Measurements from ENCODE around the gene TIMM50.
"Not testable (repeated sequence)": the region's sequence is repeated elsewhere in the genome, so short reads cannot be mapped to it uniquely, and the experiment has no call there.

Gene TIMM50

DNA sequence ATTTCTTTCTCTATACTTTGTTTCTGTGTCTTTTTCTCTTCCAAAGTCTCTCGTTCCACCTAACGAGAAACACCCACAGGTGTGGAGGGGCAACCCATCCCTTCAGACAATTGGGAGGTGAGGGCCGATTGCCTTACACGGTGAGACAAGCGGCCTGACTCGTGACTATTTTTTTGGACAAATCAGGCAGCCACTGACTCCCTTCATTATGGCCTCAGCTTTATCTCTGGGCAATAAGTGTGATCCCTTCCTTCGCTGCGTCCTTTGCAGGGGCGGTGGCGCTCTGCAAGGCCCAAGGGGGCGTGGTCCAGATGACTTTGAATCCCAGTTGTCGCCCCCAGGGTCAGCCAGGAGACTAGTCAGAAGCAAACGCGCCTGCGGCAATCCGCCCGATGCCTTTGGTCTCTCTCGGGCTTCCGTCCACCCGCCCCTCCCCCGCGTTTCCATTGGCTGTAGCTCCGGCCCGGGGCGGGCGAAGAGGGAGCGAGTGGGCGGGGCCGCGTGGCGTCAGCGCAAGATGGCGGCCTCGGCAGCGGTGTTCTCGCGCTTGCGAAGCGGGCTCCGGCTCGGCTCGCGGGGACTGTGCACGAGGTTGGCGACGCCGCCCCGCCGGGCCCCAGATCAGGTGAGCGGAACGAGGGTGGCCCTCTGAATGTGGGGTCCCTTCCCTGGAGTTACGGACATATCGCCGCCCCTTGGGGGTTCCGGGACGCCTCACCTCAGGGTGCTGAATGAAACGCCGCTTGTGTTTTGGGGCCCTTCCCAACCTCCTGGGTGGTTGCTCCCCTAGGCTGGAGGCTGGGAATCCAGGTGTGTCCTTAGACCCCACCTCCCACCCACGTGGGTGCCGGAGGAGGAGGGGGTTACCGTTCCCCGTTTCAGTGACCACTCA lies at the start of gene TIMM50:
Gene TIMM50, plus strand, starts transcription at position 502 of the 892 bp plus-strand sequence. Its CDS starts 16 bp downstream, at position 518.
- peak; percentile 99 for DNase-seq (ENCODE audit: low read depth in 2 of 2)

DNA sequence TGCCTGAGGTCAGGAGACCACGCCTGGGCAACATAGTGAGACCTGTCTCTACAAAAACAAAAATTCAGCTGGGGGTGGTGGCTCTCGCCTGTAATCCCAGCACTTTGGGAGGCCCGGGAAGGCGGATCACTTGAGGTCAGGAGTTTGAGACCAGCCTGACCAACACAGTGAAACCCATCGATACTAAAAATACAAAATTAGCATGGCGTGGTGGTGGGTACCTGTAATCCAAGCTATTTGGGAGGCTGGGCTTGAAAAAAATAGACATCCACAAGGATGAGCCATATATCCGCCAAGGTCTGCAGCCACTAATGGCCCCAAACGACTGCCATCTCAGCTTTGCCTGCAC lies 48.0 kb upstream of the TIMM50 start:
- no peak for DNase-seq (ENCODE audit: low read depth in 2 of 2)

DNA sequence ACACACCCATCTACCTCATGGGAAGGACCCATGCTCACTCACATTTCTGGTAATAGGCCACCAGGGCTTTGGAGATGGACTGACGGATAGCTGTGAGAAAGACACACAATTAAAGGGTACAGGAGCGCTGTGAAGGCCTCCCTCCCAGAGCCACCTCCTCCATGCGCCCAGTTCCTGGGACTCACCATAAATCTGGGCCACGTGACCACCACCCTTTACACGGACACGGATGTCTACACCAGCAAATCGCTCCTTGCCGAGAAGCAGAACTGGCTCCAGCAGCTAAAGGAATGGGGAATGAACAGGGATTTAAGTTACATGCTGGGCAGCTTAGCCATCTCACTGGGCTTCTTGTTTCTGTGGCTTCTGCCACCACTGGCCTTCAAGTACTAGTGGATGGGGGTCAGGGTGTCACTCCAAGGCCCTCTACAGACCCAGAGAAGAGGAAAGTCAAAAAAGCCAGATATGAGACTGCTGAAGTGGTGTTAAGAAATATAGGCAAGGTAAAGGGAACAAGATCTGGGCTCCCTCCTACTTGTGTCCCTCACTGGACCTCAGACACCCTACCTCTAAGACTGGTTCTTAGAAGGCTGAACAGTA lies 47.1 kb upstream of the TIMM50 start:
- DNase-seq (ENCODE audit: low read depth in 2 of 2) = no peak

DNA sequence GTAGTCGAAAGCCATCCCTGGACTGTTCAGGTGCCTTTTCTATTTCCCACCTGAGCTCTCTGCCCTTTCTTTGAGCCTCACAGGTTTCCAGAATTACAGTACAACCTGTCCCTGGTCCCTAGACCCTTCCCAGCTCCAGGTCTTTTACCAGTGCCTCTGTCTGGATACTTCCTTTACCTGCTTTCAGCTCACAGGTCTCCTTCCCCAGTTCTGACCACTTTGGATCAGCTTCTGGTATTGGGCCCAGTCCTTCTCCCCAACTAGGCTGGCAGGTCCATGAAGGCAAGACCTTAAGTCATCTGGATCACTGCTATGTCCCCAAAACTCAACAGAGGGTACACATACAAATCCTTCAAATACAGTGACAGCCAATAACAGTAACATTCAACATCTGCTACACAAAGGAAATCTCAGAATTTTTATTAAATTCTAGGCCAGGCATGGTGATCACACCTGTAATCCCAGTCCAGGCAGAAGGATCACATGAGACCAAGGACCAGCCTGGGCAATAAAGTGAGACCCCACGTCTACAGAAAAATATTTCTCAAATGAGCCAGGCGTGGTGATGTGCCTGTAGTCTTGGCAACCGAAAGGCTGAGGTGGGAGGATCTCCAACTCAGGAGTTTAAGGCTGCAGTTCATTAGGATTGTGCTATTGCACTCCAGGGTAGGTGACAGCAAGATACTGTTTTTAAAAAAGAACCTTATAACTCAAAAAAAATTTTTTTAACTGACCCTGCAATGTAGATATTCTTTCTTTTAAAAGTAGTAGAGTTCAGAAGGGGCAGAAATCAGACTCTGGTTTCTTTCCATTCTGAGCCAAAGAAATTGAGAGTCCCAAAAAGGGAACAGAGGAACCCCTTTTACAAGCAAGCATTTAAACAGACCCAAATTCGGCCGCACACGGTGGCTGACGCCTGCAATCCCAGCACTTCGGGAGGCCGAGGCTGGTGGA lies 46.2 kb upstream of the TIMM50 start:
- DNase-seq (ENCODE audit: low read depth in 2 of 2) = no peak

DNA sequence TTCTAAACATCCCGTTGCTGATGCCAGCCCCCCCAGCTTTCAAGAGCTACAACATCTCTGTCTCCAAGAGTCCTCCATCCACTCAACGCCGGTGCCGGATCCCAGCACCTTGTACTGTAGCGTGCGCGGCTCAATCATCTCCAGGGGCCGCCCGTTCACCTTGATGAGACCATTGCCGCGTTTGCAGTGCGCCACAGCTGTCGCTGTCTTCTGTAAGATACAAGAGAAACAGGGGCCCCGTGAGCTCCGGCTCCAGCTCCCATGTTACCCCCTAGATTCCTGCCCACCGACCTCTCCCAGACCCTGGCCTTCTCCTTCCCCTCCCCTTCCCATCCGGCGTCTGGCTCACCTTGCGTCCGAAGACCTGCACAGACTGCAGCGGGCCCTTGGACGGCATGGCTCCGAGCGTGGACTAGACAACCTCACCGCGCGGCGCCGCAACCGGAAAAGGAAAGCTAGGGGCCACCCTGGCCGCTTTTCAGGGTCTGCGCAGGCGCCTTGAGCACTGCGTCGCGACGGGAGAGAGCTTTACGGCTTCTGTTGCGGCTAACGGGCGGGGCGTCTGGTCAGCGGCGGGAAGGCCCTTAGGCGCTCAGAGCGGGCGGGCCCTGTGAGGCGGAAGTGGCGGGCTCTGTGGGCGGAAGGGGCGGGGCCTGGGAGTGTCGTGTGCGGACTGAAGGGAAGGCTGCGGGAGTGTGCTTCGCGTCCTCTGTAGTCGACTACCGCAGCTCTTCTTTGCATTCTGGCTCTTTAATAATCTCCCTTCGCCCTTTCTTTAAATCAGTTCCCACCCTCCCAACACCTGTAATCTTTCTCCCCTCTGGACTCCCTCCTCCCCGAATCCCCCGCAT lies 44.9 kb upstream of the TIMM50 start, which contains the start of gene RPS16:
Gene RPS16, minus strand, starts transcription at position 451 of the 851 bp plus-strand sequence. Its CDS starts 54 bp downstream, at position 397.
- DNase-seq (ENCODE audit: low read depth in 2 of 2) = peak; percentile 99 to 100

DNA sequence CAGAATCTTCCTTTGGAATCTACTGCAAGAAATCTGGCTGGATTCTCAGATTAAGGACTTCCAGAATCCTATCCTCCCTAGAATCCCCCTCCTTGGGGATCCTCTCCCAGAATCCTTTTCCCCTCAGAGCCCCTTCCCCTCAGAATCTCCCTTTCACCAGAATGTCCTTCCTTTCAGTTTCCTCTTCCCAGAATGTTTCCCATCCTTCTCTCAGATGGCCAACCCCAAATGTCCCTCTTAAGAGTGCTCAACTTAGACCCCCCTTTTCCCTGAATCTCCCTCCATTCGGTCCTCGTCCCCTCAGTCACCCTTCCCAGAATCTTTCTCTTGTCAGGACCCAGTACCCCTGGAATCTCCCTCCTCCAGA lies 44.3 kb upstream of the TIMM50 start:
- no peak for DNase-seq (ENCODE audit: low read depth in 2 of 2)

DNA sequence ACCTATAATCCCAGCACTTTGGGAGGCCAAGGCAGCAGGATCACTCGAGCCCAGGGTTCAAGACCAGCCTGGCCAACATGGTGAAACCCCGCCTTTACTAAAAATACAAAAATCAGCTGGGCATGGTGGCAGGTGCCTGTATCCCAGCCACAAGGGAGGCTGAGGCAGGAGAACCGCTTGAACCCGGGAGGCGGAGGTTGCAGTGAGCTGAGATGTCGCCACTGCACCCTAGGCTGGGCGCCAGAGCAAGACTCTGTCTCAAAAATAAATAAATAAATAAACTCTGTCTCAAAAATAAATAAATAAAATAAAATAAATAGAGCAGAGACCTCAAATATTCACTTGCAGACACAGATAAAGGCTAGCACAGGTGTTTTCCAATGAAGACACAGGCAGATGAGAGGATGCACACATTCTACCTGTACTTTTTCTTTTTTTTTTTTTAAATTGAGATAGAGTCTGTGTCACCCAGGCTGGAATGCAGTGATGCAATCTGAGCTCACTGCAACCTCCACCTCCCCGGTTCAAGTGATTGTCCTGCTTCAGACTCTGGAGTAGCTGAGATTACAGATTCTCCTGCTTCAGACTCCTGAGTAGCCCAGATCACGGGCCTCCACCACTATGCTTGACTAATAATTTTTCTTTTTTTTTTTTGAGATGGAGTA lies 42.2 kb upstream of the TIMM50 start:
- no peak for DNase-seq (ENCODE audit: low read depth in 2 of 2)

DNA sequence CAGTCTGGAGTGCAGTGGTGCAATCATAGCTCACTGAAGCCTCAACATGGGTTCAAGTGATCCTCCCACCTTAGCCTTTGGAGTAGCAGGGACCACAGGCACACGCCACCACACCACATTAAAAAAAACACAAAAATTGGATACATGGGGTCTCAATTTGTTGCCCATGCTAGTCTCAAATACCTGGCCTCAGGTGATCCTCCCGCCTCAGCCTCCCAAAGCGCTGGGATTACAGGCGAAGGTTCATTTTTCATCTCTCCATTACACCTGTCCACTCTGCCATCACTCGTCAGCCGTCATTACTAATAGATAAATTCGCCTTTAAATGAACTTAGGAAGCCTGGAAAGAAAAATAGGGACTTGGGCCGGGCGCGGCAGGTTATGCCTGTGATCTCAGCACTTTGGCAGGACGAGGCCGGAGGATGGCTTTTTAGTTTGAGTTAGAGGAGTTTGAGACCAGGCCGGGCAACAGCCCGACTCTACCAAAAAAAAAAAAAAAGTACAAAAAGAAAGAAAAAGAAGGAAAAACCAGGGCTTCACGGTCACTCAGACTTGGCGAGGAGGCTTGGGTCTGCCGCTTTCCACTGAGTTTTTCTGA lies 35.9 kb upstream of the TIMM50 start:
- DNase-seq (ENCODE audit: low read depth in 2 of 2) = no peak

DNA sequence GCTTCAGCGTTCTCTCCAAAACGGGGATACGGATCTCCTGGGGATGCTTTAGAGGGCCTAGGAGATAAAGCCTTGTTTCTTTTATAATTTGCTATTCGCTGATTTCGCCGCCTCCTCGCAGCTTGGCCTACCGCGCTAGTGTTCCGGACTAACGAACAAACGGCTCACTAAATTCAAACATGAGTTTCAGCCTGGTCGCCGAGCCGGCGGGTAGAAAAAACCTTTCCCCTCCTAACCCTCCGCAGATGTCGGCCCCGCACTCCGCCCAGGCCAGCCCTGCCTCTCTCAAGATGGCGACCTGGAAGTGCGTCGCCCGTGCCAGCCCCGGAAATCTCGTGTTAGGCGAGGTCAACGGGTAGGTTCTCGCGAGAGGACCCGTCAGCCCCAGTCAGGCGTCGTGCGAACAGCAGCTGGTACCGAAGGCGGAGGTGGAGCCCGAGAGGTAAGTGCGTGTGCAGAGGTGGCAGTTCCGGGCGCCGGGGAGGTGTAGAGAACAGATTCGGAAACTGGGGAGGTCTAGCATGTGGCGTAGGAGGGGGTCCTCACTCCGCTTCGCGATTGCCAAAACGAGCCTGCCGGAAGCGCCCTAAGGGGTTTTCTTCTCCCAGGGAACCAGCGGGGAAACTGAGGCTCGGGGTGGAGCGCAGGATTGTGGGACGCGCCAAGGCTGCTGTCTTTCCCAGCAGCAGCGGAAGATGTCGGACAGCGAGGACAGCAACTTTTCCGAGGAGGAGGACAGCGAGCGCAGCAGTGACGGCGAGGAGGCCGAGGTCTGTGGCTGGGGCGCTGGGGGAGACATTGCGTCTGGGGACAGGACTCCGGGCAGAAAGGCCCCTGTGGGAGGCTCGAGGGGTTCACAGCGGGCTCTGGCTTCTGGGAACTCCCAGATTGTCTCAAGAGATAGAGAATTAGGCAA lies 35.2 kb upstream of the TIMM50 start, which contains the start of gene SUPT5H:
Gene SUPT5H, plus strand, starts transcription at position 387 of the 916 bp plus-strand sequence. Its CDS starts 309 bp downstream, at position 696.
- DNase-seq (ENCODE audit: low read depth in 2 of 2) = peak; percentile 92 to 96

DNA sequence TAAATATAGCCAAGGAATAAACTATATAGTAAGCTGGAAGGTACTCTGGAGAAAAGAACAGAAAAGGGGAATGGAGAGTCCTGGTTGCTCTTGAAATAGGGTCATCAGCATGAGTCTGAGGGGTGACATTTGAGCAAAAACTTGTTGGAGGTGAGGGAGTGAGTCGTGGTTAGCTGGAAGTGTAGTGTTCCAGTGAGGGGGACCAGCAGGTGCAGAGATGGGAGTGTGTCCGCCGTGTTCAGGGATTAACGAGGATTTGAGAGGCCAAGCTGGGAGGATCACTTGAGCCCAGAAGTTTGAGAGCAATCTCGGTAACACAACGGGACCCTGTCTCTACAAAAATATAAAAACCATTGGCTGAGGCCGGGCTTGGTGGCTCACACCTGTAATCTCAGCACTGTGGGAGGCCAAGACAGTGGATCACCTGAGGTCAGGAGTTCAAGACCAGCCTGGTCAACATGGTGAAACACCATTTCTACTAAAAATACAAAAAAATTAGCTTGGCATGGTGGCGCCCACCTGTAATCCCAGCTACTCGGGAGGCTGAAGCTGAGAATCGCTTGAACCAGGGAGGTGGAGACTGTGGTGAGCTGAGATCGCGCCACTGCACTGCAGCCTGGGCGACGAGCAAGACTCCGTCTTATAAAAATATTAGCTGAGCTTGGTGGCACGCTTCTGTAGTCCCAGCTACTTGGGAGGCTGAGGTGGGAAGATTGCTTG lies 34.1 kb upstream of the TIMM50 start:
- no peak for DNase-seq (ENCODE audit: low read depth in 2 of 2)

DNA sequence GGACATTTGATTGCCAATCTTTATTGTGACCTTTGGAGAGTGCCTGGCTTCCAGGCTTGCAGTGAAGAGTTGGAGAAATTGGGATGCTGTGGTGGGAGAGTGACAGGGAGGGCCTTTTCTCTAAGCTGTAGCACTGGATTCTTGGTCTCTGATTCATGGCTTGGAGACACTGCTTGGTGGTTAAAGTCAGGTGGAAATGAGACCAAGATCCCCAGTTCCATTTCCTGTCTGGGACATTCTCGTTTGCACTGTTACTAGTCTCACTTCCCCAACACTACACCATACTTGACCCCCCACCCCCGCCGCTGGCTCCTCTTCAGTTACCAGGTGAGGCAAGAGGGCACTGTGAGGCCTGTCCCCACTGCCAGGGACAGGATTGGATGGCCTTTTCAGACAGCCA lies 32.4 kb upstream of the TIMM50 start:
- peak in 1 of 2 donors; percentile 39 for DNase-seq (ENCODE audit: low read depth in 2 of 2)

DNA sequence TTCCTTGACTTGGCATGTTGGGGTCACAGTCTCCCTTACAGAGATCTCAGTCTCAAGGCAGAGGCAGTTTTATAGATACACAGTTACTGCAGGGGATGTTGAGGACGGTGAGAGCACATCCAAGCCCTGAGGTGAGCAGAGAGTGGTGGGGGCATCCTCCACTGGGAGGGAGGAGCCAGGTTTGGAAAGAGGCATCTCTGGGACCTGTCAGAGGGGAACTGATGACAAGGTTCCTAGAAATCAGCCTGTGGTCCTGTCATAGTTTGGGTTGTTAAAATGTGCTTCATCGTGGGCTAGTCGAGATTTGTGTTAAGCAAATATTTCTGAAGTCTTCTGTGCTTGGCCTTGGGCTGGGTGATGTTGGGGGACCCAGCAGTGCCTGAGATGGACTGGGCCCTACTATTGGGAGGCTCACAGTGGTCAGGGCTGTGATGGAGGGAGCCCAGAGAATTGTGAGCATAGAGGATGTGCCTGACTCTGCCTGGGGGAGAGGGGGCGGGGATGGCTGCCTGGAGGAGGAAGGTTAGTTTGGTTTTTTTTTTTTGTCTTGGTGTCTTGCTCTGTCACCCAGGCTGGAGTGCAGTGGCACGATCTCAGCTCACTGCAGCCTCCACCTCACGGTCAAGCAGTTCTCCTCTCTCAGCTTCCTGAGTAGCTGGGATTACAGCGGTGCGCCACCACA lies 31.4 kb upstream of the TIMM50 start:
- no peak for DNase-seq (ENCODE audit: low read depth in 2 of 2)

DNA sequence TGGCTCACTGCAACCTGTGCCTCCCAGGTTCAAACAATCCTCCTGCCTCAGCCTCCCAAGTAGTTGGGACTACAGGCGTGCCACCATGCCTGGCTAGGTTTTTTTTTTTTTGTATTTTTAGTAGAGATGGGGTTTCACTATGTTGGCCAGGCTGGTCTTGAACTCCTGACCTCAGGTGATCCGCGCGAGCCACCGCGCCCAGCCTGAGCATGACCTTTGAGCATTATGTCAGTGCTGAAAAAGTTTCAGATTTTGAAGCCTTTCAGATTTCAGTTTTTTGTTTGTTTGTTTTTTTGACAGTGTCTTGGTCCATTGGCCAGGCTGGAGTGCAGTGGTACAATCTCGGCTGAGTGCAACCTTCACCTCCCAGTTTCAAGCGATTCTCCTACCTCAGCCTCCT lies 29.4 kb upstream of the TIMM50 start:
- not testable (repeated sequence) for DNase-seq (ENCODE audit: low read depth in 2 of 2)

DNA sequence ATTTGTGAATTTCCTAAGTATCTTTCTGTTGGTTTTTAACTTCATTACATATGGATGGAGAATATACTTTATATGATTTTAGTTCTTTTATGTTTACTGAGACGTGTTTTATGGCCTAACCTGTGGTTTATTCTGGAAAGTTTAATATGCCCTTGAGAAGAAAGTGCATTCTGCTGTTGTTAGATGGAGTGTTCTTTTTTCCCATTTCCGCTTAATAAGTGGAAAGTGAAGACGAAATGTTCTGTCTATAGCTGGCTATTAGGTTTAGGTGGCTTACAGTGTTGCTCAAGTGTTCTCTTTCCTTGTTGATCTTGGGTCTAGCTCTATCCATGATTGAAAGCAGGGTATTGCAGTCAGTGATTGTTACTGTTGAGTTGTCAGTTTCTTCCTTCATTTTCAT lies 17.2 kb upstream of the TIMM50 start:
- DNase-seq (ENCODE audit: low read depth in 2 of 2) = no peak

DNA sequence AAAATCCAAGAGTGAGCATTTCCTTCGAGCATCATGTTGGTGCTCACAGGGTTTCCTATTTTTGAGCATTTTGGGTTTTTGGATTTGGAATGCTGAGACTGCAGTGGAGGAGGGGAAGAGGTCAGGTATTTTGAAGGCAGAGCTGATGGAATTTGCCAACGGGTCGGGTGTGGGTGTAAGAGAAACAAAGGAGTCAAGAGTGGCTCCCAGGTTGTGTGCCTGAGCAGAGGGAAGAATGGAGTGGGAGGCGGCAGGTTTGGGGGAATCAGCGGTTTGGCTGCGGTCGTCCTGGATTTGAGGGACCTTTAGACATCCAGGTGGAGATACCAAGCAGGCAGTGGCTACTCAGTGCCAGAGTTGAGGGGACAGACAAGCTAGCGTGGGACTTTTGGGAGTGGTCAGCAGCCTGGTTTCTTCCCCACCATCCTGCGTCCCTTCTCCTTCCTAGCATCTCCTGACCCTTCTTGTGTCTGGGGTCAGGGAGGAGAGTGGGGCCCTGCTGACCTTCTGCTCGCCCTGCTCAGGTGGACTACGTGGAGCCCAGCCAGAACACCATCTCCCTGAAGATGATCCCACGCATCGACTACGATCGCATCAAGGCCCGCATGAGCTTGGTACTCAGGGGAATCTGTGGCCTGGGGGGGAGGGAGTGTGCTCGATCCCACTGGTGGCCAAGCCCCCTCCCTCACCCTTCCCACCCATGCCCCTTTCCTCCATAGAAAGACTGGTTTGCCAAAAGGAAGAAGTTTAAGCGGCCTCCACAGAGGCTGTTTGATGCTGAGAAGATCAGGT lies 14.5 kb upstream of the TIMM50 start:
- DNase-seq (ENCODE audit: low read depth in 2 of 2) = no peak

DNA sequence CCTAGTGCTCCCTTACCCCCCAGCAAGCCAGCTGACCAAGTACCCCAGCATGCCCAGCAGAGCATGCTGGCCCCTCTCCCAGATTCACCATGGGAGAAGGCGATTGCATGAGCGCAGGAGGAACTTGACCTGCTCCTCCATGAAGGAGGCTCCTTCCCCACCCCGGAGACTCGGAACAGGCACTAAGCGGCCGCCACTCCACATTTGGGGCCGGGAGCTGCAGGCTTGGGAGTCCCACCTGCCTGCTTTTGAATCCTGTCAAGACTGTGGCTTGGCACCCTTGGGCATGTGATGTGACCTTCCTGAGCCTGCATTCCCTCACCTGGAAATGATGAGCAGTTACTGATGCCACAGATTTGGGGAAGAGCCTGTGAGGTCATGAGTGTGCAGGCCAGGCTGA lies 12.7 kb upstream of the TIMM50 start:
- DNase-seq (ENCODE audit: low read depth in 2 of 2) = no peak

DNA sequence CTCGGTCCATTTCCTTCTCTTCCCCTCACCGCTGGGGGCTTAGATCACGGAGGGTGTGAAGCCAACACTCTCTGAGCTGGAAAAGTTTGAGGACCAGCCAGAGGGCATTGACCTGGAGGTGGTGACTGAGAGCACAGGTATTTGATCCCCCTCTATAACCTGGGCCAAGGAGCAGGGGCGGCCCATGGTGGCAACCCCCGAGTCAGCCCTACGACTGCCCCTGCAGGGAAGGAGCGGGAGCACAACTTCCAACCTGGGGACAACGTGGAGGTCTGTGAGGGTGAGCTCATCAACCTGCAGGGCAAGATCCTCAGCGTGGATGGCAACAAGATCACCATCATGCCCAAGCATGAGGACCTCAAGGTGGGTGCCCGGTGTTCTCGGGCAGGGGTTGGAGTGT lies 11.6 kb upstream of the TIMM50 start:
- DNase-seq (ENCODE audit: low read depth in 2 of 2) = no peak
